SK-N-SH treated with all-trans-retinoic acid at 6 μM for 48 hours (cell line): ENCODE measurements around the gene CFAP97D1.
"Not testable (repeated sequence)": the region's sequence is repeated elsewhere in the genome, so short reads cannot be mapped to it uniquely, and the experiment has no call there.

ENCODE experiments used
- ATAC-seq: fragments of 200-7000 bp; cut with Tn5 transposase; 3 replicates; pipeline ENCODE4 v1.9.1; 2020; ENCODE audit warnings: mild to moderate bottlenecking, moderate library complexity
- ARNTL ChIP-seq: fragments of 450-650 bp; formaldehyde crosslinking; IDR thresholded peaks from 2 replicates; pipeline ENCODE4 v1.5.0; 2020; ENCODE audit warnings: low read depth, mild to moderate bottlenecking, moderate library complexity, borderline replicate concordance
- BACH2 ChIP-seq: fragments of 250-450 bp; sonication (Bioruptor Pico); IDR thresholded peaks from 2 replicates; pipeline ENCODE4 v1.9.0; 2021; ENCODE audit warnings: mild to moderate bottlenecking, borderline replicate concordance
- CREB5 ChIP-seq: fragments of 250-450 bp; sonication (Bioruptor Pico); IDR thresholded peaks from 2 replicates; pipeline ENCODE4 v1.5.1; 2020; ENCODE audit warnings: low read depth, mild to moderate bottlenecking, moderate library complexity
- CSRNP3 ChIP-seq: fragments of 250-450 bp; sonication (Bioruptor Pico); IDR thresholded peaks from 2 replicates; pipeline ENCODE4 v1.5.1; 2021; ENCODE audit warnings: mild to moderate bottlenecking, moderate library complexity
- GLIS3 ChIP-seq: fragments of 250-450 bp; sonication (Bioruptor Pico); IDR thresholded peaks from 2 replicates; pipeline ENCODE4 v1.5.0; 2020; ENCODE audit warnings: mild to moderate bottlenecking, moderate library complexity
- ISL1 ChIP-seq: fragments of 250-450 bp; sonication (Bioruptor Pico); IDR thresholded peaks from 2 replicates; pipeline ENCODE4 v2.1.2; 2022; ENCODE audit warnings: mild to moderate bottlenecking, moderate library complexity
- OSR1 ChIP-seq: fragments of 250-450 bp; sonication (Bioruptor Pico); IDR thresholded peaks from 2 replicates; pipeline ENCODE4 v1.8.0; 2022; ENCODE audit warnings: moderate library complexity, mild to moderate bottlenecking, inconsistent platforms
- POU6F1 ChIP-seq: fragments of 250-450 bp; sonication (Bioruptor Pico); IDR thresholded peaks from 2 replicates; pipeline ENCODE4 v1.8.0; 2021; ENCODE audit warnings: low read depth, mild to moderate bottlenecking, moderate library complexity, borderline replicate concordance
- PPARA ChIP-seq: fragments of 250-450 bp; sonication (Bioruptor Pico); IDR thresholded peaks from 2 replicates; pipeline ENCODE4 v1.5.0; 2020; ENCODE audit warnings: mild to moderate bottlenecking, borderline replicate concordance
- RARB ChIP-seq: fragments of 250-450 bp; sonication (Bioruptor Pico); IDR thresholded peaks from 2 replicates; pipeline ENCODE4 v1.8.0; 2021; ENCODE audit warnings: mild to moderate bottlenecking, moderate library complexity
- SNAI2 ChIP-seq: fragments of 250-450 bp; sonication (Bioruptor Pico); IDR thresholded peaks from 2 replicates; pipeline ENCODE4 v1.5.0; 2020; ENCODE audit warnings: mild to moderate bottlenecking, moderate library complexity
- TCF4 ChIP-seq: fragments of 250-450 bp; sonication (Bioruptor Pico); IDR thresholded peaks from 2 replicates; pipeline ENCODE4 v1.8.0; 2021; ENCODE audit warnings: mild to moderate bottlenecking, moderate library complexity, borderline replicate concordance
- ZC3H10 ChIP-seq: fragments of 250-450 bp; sonication (Bioruptor Pico); IDR thresholded peaks from 2 replicates; pipeline ENCODE4 v1.5.1; 2021; ENCODE audit warnings: mild to moderate bottlenecking, moderate library complexity
- ZFP3 ChIP-seq: fragments of 250-450 bp; sonication (Bioruptor Pico); IDR thresholded peaks from 2 replicates; pipeline ENCODE4 v1.5.0; 2020; ENCODE audit warnings: mild to moderate bottlenecking, moderate library complexity
- ZFP30 ChIP-seq: fragments of 450-650 bp; formaldehyde crosslinking; IDR thresholded peaks from 2 replicates; pipeline ENCODE4 v1.5.0; 2022; ENCODE audit warnings: mild to moderate bottlenecking, moderate library complexity
- ZNF565 ChIP-seq: fragments of 450-650 bp; formaldehyde crosslinking; conservative IDR thresholded peaks from 2 replicates; pipeline ENCODE4 v1.5.0; 2020; ENCODE audit warnings: low read depth, mild to moderate bottlenecking, moderate library complexity
- ZNF70 ChIP-seq: fragments of 450-650 bp; formaldehyde crosslinking; IDR thresholded peaks from 2 replicates; pipeline ENCODE4 v1.5.0; 2020; ENCODE audit warnings: mild to moderate bottlenecking, moderate library complexity
- ZNF8 ChIP-seq: fragments of 450-650 bp; formaldehyde crosslinking; IDR thresholded peaks from 2 replicates; pipeline ENCODE4 v1.5.0; 2020; ENCODE audit warnings: mild to moderate bottlenecking, moderate library complexity

CFAP97D1 gene

GRCh38 chr17:43788540-43788939, 8.3 kb downstream of the CFAP97D1 start:
- ATAC-seq: no peak
- no peak for TF ChIP-seq PPARA (CRISPR knock-in tag)
- TF ChIP-seq CREB5 (CRISPR knock-in tag): no peak
- TF ChIP-seq ISL1 (CRISPR knock-in tag): no peak

- TF ChIP-seq CREB5 (CRISPR knock-in tag): no peak
- TF ChIP-seq ZFP3 (CRISPR knock-in tag): no peak
- no peak for TF ChIP-seq RARB (CRISPR knock-in tag)
- TF ChIP-seq ZNF70 (CRISPR knock-in tag): no peak
- TF ChIP-seq ZFP30: no peak
- TF ChIP-seq OSR1 (CRISPR knock-in tag): no peak
- TF ChIP-seq CSRNP3 (CRISPR knock-in tag): no peak
- no peak for TF ChIP-seq ZNF8
- TF ChIP-seq ZC3H10 (CRISPR knock-in tag): no peak
- TF ChIP-seq ARNTL (CRISPR knock-in tag): no peak
- no peak for TF ChIP-seq GLIS3
- no peak for TF ChIP-seq TCF4
- ATAC-seq: no peak
These were observed 9.2 kb downstream of the CFAP97D1 start for GRCh38 chr17:43789482-43789881.

- TF ChIP-seq POU6F1 (CRISPR knock-in tag) (no peak), RARB (CRISPR knock-in tag) (no peak), ZC3H10 (CRISPR knock-in tag) (no peak), ZNF8 (no peak)
- ATAC-seq: peak; percentile 68
These were observed 10.2 kb downstream of the CFAP97D1 start for GRCh38 chr17:43790311-43790940.

GRCh38 chr17:43791589-43791988, 11.4 kb downstream of the CFAP97D1 start:
- TF ChIP-seq POU6F1 (CRISPR knock-in tag): no peak
- no peak for TF ChIP-seq ZFP3 (CRISPR knock-in tag)
- TF ChIP-seq OSR1 (CRISPR knock-in tag): no peak
- no peak for TF ChIP-seq PPARA (CRISPR knock-in tag)
- no peak for TF ChIP-seq ZNF565 (CRISPR knock-in tag)
- no peak for TF ChIP-seq SNAI2 (CRISPR knock-in tag)
- TF ChIP-seq BACH2 (CRISPR knock-in tag): no peak
- peak; percentile 92 for ATAC-seq

GRCh38 chr17:43792668-43793067, 12.4 kb downstream of the CFAP97D1 start:
- ATAC-seq: not testable (repeated sequence)

GRCh38 chr17:43798024-43798423, 17.8 kb downstream of the CFAP97D1 start:
- not testable (repeated sequence) for ATAC-seq
